Uterus (tissue), 4 donors: ENCODE results near the gene GPM6B. TPM values are rescaled to one million over a fixed set of nuclear protein-coding genes. Genes with fewer than 3 reads are reported as not detected.

Experiments used
- DNase-seq, 2 donors: peaks; one replicate each; pipeline ENCODE4 v3.0.0-alpha.2; 2019 to 2020
- H3K27ac ChIP-seq, 2 donors: fragments of 200-600 bp; sonication (generic); 1 replicate in 1 of 2; 2 replicates in 1 of 2; pipeline ENCODE4 v1.5.1; 2016 to 2018
- H3K27me3 ChIP-seq, 2 donors: fragments of 200-600 bp; sonication (generic); one replicate each; pipeline ENCODE4 v1.5.1; 2018 to 2019; ENCODE audit warnings: control low read depth in 1 of 2
- H3K36me3 ChIP-seq, 2 donors: fragments of 200-600 bp; sonication (generic); one replicate each; pipeline ENCODE4 v1.5.1; 2019; ENCODE audit warnings: control low read depth in 1 of 2
- H3K4me1 ChIP-seq, 2 donors: fragments of 200-600 bp; sonication (generic); one replicate each; pipeline ENCODE4 v1.5.1; 2018 to 2019; ENCODE audit warnings: control low read depth in 1 of 2
- H3K4me3 ChIP-seq, 2 donors: fragments of 200-600 bp; sonication (generic); 1 replicate in 1 of 2; 2 replicates in 1 of 2; pipeline ENCODE4 v1.5.1; 2018 to 2019; ENCODE audit warnings: mild to moderate bottlenecking in 1 of 2
- H3K9me3 ChIP-seq, 2 donors: fragments of 200-600 bp; sonication (generic); one replicate each; pipeline ENCODE4 v1.5.1; 2019; ENCODE audit warnings: control low read depth in 1 of 2
- CTCF ChIP-seq, 4 experiments: fragments of 200-600 bp in 2 of 4; fragments of 450-650 bp in 2 of 4; sonication (generic) in 2 of 4; IDR thresholded peaks; one replicate each; pipeline ENCODE4 v1.5.1; 2016 to 2019; ENCODE audit warnings: antibody characterized with exemption in 4 of 4, mild to moderate bottlenecking in 2 of 4, moderate library complexity in 1 of 4
- POLR2A ChIP-seq, 2 donors: fragments of 450-650 bp; IDR thresholded peaks; one replicate each; pipeline ENCODE4 v1.6.1; 2016; ENCODE audit warnings: antibody characterized with exemption in 2 of 2, mild to moderate bottlenecking in 1 of 2, moderate library complexity in 1 of 2
- intact Hi-C: fragments of 100-400 bp; cut with DNase I; formaldehyde crosslinking; loops from one replicate; pipeline ENCODE4 v1.15.1; 2023; ENCODE audit warnings: low total_unique reads
- total RNA-seq, 4 donors: library from RNA; depleted of rRNA in 3 of 4; stranded (reverse); fragments of >200 nt in 3 of 4; gene quantifications; one replicate each; pipeline versions ENCODE4 v1.1.0 to v1.2.4, GENCODE V29; 2014 to 2023
- donor health status: DM: yes; HTN: yes; CAD: no.

GPM6B gene
- total RNA-seq, 4 donors from 2014 or later, result 0.59 to 44.1 (median 4.3) TPM

DNA sequence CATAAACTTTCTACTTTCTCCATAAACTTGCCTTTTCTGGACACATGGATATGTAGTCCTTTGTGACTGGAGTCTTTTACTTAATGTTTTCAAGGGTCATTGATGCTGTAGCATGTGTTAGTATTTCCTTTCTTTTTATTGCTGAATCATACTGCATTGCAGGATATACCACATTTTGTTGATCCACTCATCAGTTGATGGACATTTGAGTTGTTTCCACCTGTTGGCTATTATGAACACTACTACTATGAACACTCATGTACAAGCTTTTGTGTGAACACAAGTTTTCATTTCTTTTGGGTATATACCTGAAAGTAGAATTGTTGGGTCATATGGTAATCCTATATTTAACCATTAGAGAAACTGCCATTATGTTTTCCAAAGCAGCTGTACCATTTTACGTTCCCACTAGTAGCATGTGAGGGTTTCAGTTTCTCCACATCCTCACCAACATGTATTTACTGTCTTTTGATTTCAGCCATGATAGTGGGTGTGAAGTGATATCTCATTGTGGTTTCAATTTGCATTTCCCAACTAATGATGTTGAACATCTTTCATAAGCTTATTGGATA is 26.3 kb upstream of the GPM6B start:
- intact Hi-C loops, result no loop called here

DNA sequence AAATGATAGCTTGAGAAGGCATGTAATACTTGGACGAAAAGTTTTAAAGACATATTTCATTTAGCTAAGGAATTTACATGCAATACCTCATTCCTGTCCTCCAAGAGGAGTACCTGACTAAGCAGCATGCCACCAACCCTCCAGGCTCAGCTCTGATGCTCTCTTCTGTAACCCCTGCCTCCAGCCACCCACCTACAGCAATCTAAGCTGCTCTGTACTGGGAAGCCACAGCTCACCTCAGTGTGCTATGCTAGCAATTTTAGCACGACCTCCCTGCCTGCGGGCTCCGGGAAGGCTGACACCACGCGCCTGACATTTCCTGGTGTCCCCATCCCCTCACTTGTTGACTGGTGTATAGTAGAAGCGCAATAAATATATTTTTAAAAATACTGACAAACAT is 23.2 kb upstream of the GPM6B start:
- Histone ChIP-seq H3K4me1 (no peaks in the 10 kb centered on the region), H3K27ac (no peak overlapping the region), H3K27me3 (peaks cover 0 to 7% of the 10 kb centered on the region in 2 donors), H3K4me3 (no peak overlapping the region), H3K9me3 (no peaks in the 10 kb centered on the region), H3K36me3 (no peaks in the 10 kb centered on the region)
- intact Hi-C loops, result no loop called here
- TF ChIP-seq CTCF (IDR thresholded peaks at IDR 0.05), result no peak
- TF ChIP-seq POLR2A (IDR thresholded peaks at IDR 0.05), result no peak
- no peak for DNase-seq

More for the DNA sequence above, 26.3 kb upstream of the GPM6B start:
- peaks cover 0 to 2% of the 10 kb centered on the region in 2 donors for H3K27me3 ChIP-seq
- H3K4me3 ChIP-seq, result no peak overlapping the region
- no peaks in the 10 kb centered on the region for H3K9me3 ChIP-seq
- H3K4me1 ChIP-seq, result no peaks in the 10 kb centered on the region
- no peak overlapping the region for H3K27ac ChIP-seq
- H3K36me3 ChIP-seq, result no peaks in the 10 kb centered on the region
- TF ChIP-seq POLR2A (IDR thresholded peaks at IDR 0.05) (no peak), CTCF (IDR thresholded peaks at IDR 0.05) (no peak)
- DNase-seq, result no peak

GRCh38 chrX:13837290-13837745 is 20.4 kb upstream of the GPM6B start:
- no peak overlapping the region for H3K27ac ChIP-seq
- H3K9me3 ChIP-seq, result no peaks in the 10 kb centered on the region
- H3K4me3 ChIP-seq, result no peak overlapping the region
- H3K27me3 ChIP-seq, result peaks cover 0 to 11% of the 10 kb centered on the region in 2 donors
- no peaks in the 10 kb centered on the region for H3K36me3 ChIP-seq
- intact Hi-C loops, result no loop called here
- no peaks in the 10 kb centered on the region for H3K4me1 ChIP-seq
- TF ChIP-seq CTCF (IDR thresholded peaks at IDR 0.05) (no peak), POLR2A (IDR thresholded peaks at IDR 0.05) (no peak)
- DNase-seq, result no peak

- Histone ChIP-seq H3K27ac (no peak overlapping the region), H3K4me3 (no peak overlapping the region), H3K27me3 (peaks cover 0 to 11% of the 10 kb centered on the region in 2 donors), H3K4me1 (no peaks in the 10 kb centered on the region), H3K9me3 (no peaks in the 10 kb centered on the region), H3K36me3 (no peaks in the 10 kb centered on the region)
- DNase-seq, result no peak
- intact Hi-C loops, result no loop called here
- TF ChIP-seq POLR2A (IDR thresholded peaks at IDR 0.05) (no peak), CTCF (IDR thresholded peaks at IDR 0.05) (no peak)
These were observed 19.7 kb upstream of the GPM6B start for GRCh38 chrX:13836575-13836974.

DNA sequence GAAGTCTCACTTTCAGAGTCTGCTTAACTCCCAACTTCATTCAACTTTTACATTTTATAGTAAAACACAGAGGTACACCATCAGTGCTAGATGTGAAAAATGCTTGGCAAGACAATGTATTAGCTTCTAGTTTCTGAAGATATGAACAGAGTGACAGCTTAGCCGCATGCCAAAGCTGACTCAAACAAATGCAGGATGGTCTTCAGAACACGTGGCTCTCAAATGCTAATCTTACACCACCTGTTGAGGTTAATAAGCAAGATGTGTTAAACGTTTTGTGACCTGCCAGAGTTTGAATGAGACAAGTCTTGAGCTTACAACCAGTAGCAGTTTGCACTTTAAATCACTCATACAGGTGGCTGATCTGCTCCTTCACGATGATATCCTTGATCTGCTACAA is 18.9 kb upstream of the GPM6B start:
- TF ChIP-seq POLR2A (IDR thresholded peaks at IDR 0.05) (no peak), CTCF (IDR thresholded peaks at IDR 0.05) (no peak)
- Histone ChIP-seq H3K4me1 (no peaks in the 10 kb centered on the region), H3K4me3 (no peak overlapping the region), H3K27ac (no peak overlapping the region), H3K27me3 (peaks cover 0 to 11% of the 10 kb centered on the region in 2 donors), H3K9me3 (no peaks in the 10 kb centered on the region), H3K36me3 (no peaks in the 10 kb centered on the region)
- no peak for DNase-seq
- intact Hi-C loops, result no loop called here
